Hepatic stellate cell (primary cell): Measurements from ENCODE around the gene SGTA.
A peak's percentile ranks its signal among the peaks of the same experiment; 100 is the strongest.

ENCODE experiments used
- DNase-seq: peaks from one replicate; pipeline ENCODE4 v3.0.0; 2011; ENCODE audit warnings: low spot score

The SGTA gene

DNA sequence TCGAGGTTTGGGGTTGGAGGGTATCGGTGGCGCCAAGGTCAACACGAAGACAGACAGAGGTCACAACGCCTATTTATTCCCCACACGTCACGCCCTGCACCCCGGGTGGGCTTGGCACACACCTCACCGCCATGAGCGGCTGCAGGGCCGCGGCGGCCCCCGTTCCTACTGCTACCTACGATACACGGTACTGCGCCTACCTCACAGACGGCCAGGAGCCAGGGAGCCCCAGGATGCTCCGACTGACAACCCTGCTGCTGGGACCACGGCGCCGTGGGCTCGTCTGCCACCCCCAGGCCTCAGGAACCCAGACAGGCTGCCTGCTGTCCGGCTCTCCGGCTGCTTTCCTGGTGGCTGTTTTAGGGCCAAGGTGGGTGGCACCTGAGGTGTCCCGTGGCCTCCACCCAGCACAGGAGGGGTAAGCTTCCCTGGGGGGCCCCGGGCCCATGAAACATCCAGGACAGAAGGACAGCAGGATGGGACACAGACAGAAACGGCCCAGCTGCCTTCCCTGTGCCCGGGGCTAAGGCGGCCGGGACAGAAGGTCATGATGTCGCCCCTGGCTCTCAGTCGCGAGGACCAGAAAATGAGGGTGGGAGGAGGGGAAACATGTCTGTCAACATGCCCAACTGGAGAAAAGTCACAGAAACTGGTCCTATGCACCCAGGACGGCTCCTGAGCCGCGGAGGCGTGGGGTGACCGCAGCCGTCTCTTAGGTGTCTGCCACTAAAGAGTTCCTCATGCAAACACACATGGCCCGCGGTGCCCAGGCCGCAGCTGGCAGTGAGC lies 28.2 kb downstream of the SGTA start:
- no peak for DNase-seq

DNA sequence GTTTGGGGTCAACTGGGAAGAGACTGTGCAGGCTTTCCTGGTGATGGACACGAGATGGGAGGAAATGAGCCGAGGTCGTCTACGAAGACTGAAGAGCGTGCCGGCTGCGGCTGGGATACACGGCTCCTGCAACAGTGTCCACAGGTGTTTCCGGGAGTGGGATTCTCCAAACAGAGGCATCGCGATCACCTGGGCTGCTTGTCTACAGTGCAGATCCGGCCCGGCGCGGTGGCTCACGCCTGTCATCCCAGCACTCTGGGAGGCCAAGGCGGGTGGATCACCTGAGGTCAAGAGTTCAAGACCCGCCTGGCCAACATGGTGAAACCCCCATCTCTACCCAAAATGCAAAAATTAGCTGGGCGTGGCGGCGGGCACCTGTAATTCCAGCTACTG lies 31.6 kb downstream of the SGTA start:
- DNase-seq: no peak

DNA sequence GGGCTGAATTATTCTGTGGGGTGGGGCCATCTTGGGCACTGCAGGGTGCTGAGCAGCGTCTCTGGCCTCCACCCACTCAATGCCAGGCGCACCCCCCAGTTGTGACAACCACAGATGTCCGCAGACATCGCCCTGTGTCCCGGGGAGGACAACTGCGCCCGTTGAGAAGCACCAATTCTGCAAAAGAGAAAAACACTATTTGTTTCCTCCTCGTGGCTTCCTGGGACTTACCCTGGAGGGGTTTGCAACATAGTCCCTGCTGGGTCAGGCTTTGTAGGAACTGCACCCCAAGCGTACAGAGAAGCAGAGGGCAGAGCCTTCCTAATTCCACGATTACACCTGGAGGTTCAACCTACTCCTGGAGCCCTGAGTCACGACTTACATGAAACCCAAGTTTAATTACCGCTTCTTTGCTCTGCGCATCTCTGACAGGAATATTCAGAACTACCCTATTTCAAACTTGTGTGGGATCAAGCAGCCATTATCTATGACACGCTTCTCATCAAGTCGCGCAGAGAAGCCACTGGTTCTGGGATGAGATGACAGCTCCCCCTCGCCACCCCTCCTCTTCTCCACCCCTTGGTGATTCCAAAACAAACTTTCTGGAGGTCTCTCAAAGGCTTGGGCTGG lies 32.1 kb downstream of the SGTA start:
- DNase-seq: no peak

DNA sequence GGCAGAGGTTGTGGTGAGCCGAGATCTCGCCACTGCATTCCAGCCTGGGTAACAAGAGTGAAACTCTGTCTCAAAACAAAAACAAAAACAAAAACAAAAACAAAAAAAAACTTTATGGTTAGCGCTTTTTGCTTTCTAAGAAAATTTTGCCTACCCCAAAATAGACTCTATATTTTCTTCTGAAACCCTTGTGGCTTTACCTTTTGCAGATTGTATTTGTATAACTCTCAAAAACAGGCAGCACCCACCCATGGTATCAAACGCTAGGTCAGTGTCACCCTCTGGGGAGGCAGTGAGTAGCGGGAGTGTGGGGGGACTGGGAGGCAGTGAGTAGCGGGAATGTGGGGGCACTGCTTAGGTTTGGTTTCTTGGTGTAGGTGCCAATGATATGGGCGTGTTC lies 35.7 kb downstream of the SGTA start:
- DNase-seq: no peak

DNA sequence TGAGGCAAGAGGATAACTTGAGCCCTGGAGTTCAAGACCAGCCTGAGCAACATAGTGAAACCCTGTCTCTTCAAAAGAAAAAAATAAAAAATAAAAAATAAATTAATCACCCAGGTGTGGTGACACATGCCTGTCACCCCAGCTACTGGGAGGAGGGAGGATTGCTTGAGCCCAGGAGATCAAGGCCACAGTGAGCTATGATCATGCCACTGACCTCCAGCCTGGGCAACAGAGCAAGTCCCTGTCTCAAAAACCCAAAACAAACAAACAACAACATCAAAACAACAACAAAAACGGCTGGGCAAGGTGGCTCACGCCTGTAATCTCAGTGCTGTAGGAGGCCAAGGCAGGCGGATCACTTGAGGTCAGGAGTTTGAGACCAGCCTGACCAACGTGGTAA lies 39.0 kb downstream of the SGTA start:
- no peak for DNase-seq

DNA sequence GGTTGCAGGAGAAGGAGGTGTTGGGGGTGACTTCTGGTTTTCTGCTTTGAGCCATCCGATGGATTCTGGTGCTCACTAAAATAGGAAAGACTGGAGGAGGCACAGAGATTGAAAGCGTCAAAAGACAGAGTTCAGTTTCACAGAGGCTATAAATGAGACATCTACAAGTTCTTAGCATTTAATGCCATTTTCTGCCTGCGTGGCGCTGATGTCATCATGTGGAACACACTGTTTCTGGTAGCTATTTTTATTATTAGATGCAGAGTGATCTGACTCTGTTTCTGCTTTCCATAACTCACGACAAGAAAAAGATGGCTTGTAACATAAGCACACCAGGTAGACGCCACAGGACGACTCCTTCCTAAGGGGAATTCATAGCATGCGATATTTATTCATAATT lies 40.0 kb downstream of the SGTA start:
- DNase-seq: no peak

GRCh38 chr19:2740314-2740656 lies 42.8 kb downstream of the SGTA start:
- no peak for DNase-seq

- peak; percentile 100 for DNase-seq
These were observed 43.3 kb downstream of the SGTA start, which contains the start of gene SLC39A3 for GRCh38 chr19:2739602-2740313. SLC39A3 (minus strand) TSS chr19:2740017; CDS start chr19:2737257, 2,760 bp downstream.

- DNase-seq: no peak
These were observed 46.4 kb downstream of the SGTA start for GRCh38 chr19:2736550-2737190.

- DNase-seq: no peak
These were observed 47.7 kb downstream of the SGTA start for GRCh38 chr19:2735374-2735773.

DNA sequence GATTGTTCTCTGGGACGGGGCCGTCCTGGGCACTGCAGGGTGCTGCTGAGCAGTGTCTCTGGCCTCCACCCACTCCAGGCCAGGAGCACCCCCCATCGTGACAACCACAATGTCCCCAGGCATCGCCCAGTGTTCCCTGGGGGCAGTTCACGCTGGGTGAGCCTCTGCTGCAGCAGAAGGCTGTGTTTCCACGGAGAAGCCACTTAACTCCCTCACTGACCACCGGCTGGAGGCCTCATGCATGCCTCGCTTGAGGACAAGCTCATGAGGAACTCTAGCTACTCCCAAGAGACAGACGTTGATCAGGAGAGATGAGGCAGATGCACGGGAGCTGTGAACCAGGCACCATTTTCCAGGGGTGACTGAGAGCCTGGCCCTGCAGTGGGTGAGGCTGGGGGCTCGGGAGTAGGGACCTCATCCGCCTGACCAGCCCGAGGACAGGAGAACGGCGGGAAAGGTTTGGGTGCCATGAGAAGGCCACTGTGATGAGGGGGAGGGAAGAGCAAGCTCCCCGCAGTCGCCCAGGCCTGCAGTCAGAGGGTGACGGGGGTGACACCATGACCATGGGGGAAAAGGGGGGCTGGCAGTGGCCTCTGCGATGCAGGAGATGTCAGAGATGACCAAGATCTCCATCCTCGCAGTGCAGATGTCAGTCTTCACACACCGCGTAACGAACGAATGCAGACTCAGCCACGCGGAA lies 48.3 kb downstream of the SGTA start:
- DNase-seq: no peak

DNA sequence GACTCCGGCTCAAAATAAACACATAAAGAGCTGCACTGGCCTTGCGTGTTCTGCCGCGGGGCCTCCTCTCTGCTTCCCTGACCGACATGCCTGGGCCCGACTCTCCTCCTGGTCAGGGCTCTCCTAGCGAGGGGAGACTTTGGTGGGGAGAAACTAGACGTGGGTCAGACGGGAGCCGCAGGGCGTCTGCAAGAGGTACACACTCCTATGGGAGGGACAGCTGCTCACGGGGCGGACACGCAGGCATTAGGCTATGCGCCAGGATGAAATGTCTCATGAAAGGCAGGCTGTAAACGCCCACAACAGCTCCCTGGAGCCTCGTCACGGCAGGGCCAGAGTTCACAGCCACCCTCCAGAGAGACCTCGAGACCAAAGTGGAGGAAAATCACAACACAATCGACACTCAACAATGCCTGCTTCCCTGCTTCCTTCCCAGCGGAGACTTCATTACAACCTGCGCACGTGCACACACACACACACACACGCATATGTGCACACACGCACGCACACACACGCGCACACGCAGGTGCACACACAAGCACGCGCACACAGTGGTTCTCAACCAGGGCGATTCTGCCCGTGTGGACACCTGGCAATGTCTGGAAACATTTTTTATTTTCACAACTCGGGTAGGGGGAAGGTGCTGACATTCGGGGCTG lies 49.0 kb downstream of the SGTA start:
- no peak for DNase-seq

GRCh38 chr19:2732883-2733282 lies 50.2 kb downstream of the SGTA start:
- no peak for DNase-seq

DNA sequence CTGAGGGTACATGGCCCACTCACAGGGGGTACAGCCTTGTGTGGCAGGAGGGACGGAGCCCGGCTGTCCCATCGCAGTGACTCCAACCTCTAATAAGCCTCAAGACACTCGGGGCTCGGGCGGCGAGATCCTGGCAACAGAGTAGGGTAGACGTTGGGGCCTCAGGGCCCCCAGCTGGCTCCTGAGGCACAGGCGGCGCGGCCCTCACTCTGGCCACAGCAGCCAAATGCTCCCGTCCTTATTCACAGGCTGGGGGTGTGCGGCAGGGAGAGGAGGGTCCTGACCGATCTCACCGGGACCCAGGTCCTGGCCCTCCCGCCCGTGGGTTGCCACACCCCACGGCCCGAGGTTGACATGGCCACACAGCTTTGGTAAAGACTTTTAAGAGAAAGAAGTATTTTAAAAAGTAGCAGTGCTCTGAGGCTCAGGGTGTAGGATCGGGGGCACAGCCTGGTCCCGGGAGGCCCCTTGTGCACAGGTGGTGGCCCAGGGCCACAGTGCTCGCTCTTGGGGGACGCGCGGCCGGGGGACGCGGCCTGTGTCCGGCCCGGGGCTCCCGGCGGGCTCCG lies 50.8 kb downstream of the SGTA start:
- DNase-seq: no peak

DNA sequence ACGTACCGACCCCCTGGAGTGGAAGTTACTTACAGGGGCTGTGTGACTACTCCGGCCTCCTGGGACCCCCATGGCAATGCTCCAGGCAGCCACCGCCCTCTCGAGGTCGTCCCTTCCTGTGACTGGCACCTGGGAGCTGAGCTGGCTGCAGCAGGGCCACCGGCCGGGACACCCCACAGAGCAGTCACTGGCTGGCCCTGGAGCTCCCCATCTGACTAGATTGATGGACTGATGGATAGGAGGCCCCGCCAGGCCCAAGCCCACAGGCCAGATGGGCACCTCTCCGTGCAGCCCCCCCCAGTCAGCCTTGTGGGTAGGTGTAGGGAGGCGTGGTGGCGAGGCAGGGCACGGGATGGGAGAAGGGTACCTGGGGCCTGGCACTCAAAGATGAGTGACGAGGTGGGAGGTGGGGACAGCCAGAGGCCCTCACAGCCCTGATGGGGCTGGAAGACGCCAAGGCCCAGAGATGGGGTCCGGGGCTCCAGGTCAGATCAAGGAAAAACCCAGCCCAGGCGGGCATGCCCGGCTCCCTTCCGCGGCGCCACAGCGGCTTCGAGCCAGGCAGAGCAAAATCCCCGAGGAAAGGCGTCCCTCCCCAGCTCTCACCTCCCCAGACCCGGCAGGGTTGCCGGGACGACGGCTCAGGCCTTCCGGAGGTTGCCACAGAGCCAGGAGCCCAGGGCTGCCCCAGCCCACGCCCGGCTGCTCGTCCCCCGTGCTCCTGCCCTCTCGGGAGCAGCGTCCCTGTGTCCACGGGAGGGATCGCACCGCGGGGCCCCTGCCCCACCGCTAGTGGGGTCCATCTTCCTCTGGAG lies 51.7 kb downstream of the SGTA start:
- DNase-seq: no peak

- no peak for DNase-seq
These were observed 52.9 kb downstream of the SGTA start for GRCh38 chr19:2729943-2730818.

GRCh38 chr19:2728783-2729387 lies 54.2 kb downstream of the SGTA start:
- DNase-seq: no peak

- no peak for DNase-seq
These were observed 55.5 kb downstream of the SGTA start for GRCh38 chr19:2727640-2727944.
